HG03097 (cell line): ENCODE results near the gene PELI3.

Source experiments
- ATAC-seq: cut with Tn5 transposase; IDR thresholded peaks from one replicate; pipeline ENCODE4 v1.9.1; 2021; ENCODE audit not compliant: unreplicated experiment, low FRiP score

Gene PELI3

DNA sequence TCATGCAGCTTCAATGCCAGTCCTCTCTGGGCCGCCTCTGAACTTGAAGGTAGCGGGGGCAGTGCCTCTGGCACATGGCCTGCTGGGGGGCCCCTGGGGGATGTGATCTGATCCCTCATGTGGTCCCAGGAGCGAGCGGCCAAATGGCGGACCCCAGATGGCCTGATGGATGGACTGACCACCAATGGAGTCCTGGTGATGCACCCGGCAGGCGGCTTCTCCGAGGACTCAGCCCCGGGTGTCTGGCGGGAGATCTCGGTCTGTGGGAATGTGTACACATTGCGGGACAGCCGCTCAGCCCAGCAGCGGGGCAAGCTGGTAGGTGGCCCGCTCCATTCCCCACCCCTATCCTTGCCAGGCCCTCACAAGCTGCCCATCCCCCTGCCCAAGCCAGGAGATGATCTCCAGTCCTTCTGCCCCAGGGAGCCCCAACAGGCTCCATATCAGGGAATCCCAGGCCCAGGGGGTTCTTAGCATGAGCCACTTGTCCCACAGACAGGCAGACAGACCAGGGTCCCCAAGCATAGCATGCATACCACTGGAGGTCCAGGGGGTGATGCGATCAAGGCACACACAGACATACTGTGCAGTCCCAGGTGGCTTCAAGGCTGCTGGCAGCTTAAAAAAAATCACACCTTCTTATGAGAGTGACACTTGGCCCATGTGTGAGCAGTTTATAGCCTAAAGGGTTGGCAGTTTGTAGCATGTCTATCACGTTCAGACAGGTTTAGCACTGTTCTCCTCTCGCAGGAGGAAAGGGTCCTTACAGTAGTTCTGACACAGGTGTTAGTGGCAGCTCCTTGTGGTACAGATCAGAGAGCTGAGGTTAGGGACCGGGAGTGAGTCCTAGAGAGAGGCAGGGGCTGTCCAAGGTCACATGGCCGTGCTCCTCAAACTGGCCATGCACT is 7.2 kb downstream of the PELI3 start:
- ATAC-seq, result no peak

GRCh38 chr11:66475349-66476172 is 8.9 kb downstream of the PELI3 start:
- no peak for ATAC-seq

GRCh38 chr11:66476173-66476840 is 9.6 kb downstream of the PELI3 start:
- no peak for ATAC-seq

DNA sequence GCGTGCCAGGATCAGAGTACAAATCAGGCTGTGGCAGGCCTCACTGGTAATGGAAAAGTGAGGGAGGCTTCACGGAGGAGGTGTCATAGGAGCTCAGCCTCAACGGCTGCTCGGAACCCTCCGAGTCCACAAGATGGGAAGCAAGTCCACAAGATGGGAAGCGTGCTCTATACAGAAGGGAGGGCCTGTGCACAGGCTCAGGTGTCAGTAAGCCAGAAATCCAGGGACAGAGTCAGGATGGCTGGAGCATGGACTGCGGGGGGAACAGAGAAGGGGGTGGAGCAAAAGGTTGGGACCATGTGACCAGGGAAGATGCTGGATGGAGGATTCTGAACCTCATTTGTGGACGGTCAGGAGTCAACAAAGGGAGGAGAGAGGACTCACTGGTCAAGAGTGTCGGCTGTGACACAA is 10.1 kb downstream of the PELI3 start:
- no peak for ATAC-seq

DNA sequence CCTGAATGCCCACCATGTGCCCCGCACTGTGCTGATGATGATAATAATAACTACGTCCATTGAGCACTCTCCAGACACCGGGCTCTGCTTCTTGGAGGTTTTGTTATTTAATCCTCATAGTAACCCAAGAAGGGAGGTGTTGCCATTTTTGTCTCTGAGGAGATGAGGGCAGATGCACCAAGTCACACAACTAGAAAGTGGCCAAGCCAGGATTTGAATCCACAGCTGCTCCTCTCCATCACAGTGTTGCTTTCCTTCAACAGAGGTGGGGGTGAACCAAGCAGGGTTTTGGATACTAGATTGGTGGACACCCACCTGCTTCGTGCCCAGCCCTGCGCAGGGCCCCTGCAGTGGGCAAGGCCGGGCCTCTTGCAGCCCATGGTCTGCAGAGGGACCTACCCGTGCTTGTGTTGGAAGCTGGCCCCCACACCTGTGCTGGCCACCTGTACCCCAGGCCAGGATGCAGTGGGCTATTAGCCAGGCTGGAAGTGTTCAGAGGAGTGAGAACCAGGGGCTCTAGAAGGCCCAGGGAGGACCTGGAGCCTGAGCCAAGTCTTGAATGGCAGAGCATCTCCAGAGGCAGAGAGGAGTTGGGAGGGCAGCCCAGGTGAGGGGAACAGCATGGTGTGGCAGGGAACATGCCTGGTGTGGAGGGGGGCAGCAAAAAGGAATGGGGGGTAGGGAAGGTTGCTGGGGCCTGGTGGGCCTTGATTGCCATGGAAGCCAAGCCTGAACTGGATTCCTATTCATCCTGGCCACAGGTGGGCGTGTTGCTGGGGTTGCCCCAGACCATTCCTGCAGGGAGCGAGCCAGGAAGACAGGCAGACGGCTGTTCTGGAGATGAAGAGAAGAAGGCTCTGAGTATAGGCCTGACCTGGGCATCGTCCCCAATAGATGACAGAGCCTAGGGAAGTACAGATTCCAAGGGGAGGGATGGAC is 10.8 kb downstream of the PELI3 start:
- no peak for ATAC-seq

DNA sequence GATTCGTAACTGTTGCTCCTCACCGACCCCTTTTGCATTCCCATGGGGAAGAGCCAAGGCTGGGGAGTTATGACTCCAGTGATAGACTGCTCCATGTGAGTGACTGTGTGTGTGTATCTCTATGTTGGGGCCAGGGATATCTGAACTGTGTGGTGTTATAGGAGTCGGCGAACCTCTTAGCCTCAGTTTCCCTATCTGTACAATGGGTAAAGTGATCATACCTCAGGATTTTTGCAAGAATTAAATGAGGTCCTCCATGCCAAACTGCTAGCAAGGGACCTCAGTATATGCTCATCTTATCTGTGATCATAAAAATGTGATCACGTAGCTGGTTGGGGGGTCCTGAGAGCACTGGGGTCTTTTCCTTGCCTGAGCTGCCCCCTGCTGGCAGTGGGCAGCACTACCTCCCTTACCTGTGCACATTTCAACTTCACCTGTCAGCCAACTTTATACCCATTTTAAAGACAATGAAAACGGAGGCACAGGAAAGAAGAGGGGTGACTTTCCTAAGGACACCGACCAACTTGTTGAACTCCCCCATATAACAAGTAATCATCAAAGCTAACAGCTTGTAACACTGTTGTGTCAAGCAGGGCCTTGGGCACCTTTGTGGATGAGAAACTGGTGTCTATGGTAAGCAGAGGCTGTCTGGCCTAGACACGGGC is 12.2 kb downstream of the PELI3 start:
- ATAC-seq, result no peak

DNA sequence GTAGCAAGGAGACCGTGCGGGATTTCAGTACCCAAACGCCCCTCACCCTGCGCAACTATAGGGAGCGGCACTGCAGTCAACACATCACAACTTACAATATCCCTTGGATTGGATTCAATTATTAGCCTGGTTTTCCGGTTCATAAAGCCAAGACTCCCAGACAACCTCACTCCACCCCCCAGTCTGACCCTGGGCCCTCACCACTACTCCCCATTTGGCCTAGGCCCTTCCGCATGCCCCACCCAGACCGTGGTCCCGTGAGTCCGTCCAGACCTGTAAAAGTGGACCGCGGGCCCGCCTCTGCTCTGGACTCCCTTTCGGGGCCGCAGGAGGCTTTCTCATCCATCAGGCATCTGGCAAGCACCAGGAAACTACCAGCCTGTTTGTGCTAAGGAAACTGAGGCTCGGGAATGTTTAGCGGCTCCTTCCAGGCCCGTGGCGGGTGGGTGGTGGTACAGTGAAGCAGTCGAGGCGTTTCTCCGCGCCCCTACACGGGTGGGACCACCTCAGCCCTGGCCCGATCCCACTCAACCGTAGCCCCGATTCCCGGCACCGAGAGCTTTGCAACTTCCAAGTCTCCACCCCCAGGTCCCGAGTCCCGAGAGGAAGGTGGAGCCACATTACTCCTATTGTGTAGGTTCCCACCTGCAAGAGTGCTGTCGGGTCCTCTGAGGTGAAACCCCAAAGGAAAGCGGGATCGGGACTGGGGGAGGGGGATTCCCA is 12.8 kb downstream of the PELI3 start:
- peak; percentile 9 for ATAC-seq

GRCh38 chr11:66480117-66480938 is 13.6 kb downstream of the PELI3 start, which contains the start of gene DPP3:
Gene DPP3 (plus strand): TSS chr11:66480434. CDS start chr11:66482201, 1,767 bp downstream.
- peak; percentile 79 for ATAC-seq

GRCh38 chr11:66484806-66485380 is 18.2 kb downstream of the PELI3 start:
- no peak for ATAC-seq

DNA sequence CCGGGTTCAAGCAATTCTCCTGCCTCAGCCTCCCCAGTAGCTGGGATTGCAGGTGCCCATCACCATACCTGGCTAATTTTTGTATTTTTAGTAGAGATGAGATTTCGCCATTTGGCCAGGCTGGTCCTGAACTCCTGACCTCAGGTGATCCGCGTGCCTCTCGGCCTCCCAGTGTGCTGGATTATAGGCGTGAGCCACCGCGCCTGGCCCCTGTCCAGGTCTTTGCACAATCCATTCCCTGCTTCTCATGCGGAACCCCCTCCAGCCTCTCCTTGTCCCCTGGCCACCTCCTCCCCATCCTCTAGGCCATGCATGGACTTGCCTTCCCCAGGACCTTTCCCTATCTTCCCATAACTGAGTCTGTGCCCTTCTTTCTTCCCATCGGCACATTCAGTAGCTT is 22.3 kb downstream of the PELI3 start:
- no peak for ATAC-seq

GRCh38 chr11:66489636-66490035 is 22.9 kb downstream of the PELI3 start:
- ATAC-seq, result no peak

DNA sequence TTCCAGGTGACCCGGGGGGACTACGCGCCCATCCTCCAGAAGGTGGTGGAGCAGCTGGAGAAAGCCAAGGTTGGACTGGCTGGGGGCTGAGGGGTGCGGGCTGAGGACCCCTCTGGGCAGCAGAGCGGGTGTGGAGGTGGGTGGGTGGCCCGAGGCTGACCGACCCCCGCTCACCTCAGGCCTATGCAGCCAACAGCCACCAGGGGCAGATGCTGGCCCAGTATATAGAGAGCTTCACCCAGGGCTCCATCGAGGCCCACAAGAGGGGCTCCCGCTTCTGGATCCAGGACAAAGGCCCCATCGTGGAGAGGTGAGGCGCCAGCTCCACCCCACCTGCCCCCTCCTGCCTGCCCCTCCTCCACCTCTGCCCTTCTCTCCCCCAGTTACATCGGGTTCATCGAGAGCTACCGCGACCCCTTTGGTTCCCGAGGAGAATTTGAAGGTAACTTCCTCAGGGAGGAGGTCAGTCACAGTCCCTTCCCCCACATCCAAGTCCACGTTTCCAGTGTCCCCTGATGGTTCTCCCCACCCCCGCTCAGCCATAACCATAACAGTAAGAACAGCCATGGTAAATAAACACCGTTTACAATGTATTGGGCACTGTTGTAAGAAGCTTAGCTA is 24.7 kb downstream of the PELI3 start:
- ATAC-seq, result no peak

DNA sequence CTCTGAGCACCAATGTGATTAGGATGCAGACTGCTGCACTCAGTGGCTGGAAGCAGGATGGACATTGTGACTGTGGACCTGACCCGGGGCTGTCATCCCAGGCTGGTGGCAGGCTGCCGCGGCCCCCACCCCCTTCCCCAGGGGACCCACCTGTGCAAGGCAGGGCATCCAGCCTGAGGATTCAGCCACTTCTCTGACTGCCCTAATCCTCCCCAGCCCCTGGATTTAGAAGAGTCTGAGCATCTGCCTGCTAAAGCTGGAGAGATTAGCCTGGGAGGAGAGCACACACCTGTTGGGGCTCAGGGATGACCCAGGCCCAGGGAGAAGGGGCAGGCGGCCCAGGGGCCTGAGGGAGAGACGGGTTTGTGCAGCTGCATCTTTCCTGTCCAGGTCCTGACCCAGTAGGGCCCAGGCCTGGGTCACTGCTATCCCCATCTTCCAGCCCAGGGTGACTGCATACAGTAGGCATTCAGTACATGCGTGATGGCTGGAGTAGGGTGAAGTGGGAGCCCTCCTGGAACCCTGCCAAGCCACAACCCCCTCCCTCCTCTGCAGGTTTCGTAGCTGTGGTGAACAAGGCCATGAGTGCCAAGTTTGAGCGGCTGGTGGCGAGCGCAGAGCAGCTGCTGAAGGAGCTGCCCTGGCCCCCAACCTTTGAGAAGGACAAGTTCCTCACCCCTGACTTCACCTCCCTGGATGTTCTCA is 25.6 kb downstream of the PELI3 start:
- ATAC-seq, result no peak

- ATAC-seq, result no peak
These were observed 26.4 kb downstream of the PELI3 start for GRCh38 chr11:66493130-66493529.

DNA sequence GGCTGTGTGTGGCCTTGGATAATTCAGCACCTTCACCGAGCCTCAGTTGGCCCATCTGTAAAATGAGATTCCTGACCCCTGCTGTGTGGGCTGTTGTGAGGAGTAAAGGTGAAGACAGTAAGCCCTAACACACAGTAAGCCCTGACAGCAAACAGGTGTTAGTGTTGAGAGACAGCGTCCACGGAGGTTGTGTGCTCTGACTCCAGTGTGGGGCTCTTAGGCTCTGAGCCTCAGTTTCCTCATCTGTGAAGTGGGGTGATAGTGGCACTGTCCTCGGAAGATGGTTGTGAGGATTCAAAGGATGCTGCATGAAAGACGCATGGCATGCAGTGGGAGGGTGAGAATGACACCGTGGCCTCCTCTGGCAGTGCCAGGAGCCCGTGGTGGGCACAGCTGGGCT is 27.8 kb downstream of the PELI3 start:
- no peak for ATAC-seq

DNA sequence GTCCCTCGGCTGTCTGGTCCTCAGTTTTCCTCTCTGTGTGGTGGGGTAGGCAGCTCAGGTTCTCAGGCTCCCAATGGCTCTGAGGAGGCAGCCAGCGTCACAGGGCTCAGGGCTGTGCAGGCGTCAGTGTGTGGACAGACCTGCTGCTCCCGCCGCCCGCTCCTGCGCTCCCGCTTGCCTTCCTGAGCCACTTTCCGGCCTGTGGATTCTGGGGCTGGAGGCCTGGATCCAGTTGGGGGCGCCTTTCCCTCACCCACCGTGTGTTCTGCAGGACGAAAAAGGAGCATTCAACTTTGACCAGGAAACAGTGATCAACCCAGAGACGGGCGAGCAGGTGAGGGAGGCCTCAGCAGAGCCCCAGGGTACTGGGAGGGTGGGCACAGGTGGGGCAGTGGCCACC is 28.2 kb downstream of the PELI3 start:
- no peak for ATAC-seq
